ENCODE measurements around the gene DUSP19. TPM values are rescaled to one million over a fixed set of nuclear protein-coding genes. Genes with fewer than 3 reads are reported as not detected.
"Not testable (repeated sequence)": the region's sequence is repeated elsewhere in the genome, so short reads cannot be mapped to it uniquely, and the experiment has no call there.

The DUSP19 gene
- total and polyA plus RNA-seq, 3 experiments from 2014 or later, result 0.76 to 3.6 (median 3.5) TPM

- Mint-ChIP-seq H3K4me1 (peaks cover 32 to 44% (median 35%) of the 10 kb centered on the region in 3 donors), H3K27me3 (peaks cover 11 to 54% of the 10 kb centered on the region in 2 donors), H3K36me3 (no peaks in the 10 kb centered on the region), H3K4me3 (peak overlapping the region; percentile 44 to 87 (median 79)), H3K27ac (peak overlapping the region in 6 of 8 donors; percentile 20 to 84 (median 60)), H3K9me3 (no peaks in the 10 kb centered on the region)
- ChIA-PET CTCF (interaction anchor here (0.6 kb wide), 1 partner anchor 19 kb away, joined by 3 read pairs; no protein-coding TSS in a partner anchor), POLR2A (no interaction called here)
- H3K36me3 ChIP-seq (ENCODE audit: insufficient read depth, low read length), result no peaks in the 10 kb centered on the region
- H3K9me3 ChIP-seq (ENCODE audit: low read length), result no peaks in the 10 kb centered on the region
- DNase-seq, result no peak
- peaks cover 30% of the 10 kb centered on the region for H3K4me1 ChIP-seq (ENCODE audit: insufficient read depth, low read length)
- H3K27ac ChIP-seq (ENCODE audit: low read depth, low read length), result peak overlapping the region; percentile 60
- H3K27me3 ChIP-seq (ENCODE audit: insufficient read depth, low read length, poor library complexity, severe bottlenecking), result peaks cover 24% of the 10 kb centered on the region
- H3K4me3 ChIP-seq (ENCODE audit: low read length), result peak overlapping the region; percentile 22
Observed at GRCh38 chr2:183037074-183037552, 41.4 kb upstream of the DUSP19 start.

DNA sequence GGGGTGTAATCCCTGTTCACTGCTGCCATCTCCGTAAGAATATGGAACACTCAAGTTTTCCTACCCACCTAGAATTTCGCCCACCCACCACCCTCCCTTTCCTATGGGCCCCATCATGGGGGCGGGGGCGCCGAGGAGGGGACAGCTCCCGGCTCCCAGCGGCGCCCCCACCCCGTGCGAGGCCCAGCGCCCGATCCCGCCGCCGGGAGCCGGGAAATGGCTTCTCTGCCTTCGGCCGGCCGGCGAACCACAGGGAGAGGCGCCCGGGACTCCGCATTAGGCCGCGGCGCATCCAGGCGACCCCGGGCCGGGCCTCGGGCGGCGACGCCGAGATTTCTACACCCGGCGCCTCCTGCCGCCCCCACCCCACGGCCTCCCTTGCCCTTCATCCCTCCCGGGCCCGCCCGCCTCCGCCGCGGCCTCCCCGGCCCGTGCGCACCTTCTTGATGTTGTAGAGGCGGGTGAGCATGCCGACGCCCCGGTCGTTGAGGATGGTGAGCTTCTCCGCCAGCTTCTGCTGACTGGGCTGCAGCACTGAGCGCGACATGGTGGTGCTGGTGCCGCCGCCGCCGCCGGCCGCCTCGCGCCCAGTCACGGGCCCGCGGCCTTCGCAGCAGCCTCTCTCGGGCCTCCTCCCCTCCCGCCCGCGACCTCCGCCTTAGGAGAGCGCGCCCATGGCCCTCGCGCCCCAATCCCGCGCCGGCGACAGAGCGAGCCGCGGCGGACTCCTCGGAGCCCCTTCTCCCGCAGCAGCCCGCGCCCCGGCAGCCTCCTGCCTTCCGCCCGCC, 40.8 kb upstream of the DUSP19 start:
- Histone ChIP-seq H3K4me1 (ENCODE audit: insufficient read depth, low read length) (peaks cover 30% of the 10 kb centered on the region), H3K36me3 (ENCODE audit: insufficient read depth, low read length) (no peaks in the 10 kb centered on the region), H3K27me3 (ENCODE audit: insufficient read depth, low read length, poor library complexity, severe bottlenecking) (peaks cover 25% of the 10 kb centered on the region), H3K27ac (ENCODE audit: low read depth, low read length) (peak overlapping the region; percentile 60), H3K9me3 (ENCODE audit: low read length) (no peaks in the 10 kb centered on the region), H3K4me3 (ENCODE audit: low read length) (no peak overlapping the region)
- Mint-ChIP-seq H3K36me3 (no peaks in the 10 kb centered on the region), H3K27me3 (peaks cover 14 to 57% of the 10 kb centered on the region in 2 donors), H3K9me3 (no peaks in the 10 kb centered on the region), H3K4me3 (peak overlapping the region; percentile 78 to 92 (median 81)), H3K4me1 (peaks cover 32 to 44% (median 35%) of the 10 kb centered on the region in 3 donors), H3K27ac (peak overlapping the region in 5 of 8 donors; percentile 23 to 84 (median 64))
- CTCF ChIA-PET, result interaction anchor here (0.6 to 1.0 kb wide), 3 partner anchors 20 to 41 kb away, joined by 3 to 6 read pairs (median 3); partner anchors contain the start of gene DUSP19
- POLR2A ChIA-PET, result no interaction called here
- DNase-seq, result peak in 2 of 5 donors; percentile 4 to 62

DNA sequence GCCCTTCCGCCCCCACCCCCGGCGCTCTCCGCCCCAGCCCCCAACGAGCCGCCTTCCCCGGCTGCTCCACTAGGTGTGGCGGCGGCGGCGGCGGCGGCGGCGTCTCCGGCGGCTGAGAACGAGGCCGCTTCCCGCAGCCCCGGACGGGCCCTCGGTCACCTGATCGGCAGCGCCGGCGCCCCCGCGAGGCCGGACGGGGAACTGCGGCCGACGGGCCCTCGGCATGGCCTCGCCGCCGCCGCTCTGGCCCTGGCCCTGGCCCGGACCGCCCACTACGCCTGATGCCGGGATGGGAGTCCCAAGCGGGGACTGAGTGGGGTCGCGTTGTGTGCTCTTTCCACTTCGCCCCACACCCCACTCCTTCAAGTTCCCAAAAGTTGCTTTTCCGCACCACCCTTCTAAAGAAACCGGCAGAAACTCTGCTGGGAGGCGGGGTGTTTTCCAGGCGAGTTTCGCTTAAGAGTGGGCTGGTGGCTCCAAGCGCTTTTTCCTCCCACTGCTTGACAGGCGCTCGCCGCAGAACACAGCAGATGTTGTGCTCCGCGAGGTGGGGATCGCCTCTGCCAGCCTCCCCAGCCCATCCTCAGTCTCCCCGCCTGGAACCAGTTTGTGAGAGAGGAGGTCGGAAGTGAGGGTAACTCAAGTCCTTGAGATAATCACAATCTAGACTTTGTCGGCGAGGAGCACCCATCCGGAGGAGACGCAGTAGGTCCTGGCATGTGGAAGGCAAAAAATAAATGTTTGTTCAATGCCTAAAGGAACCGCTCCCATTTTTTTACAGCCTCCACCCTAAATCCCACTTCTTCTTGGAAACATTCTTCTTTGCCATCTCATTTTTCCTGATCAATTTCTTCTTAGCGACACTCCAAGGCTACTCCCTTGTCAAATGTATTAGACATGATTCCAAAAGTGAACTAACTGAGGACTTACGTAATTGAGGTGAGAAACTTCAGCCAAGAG, 39.9 kb upstream of the DUSP19 start, which contains the start of gene NCKAP1:
NCKAP1 (minus strand) TSS at position 117 of the 960 bp plus-strand sequence. CDS start 358 bp downstream, outside the sequence.
- ChIA-PET POLR2A (no interaction called here), CTCF (interaction anchor here (1.0 kb wide), 1 partner anchor 38 kb away, joined by 3 read pairs; no protein-coding TSS in a partner anchor)
- Histone ChIP-seq H3K4me1 (ENCODE audit: insufficient read depth, low read length) (peaks cover 30% of the 10 kb centered on the region), H3K27ac (ENCODE audit: low read depth, low read length) (peak within 1 kb of the TSS; percentile 60), H3K9me3 (ENCODE audit: low read length) (no peaks in the 10 kb centered on the region), H3K4me3 (ENCODE audit: low read length) (peak within 1 kb of the TSS; percentile 76), H3K27me3 (ENCODE audit: insufficient read depth, low read length, poor library complexity, severe bottlenecking) (peaks cover 21% of the 10 kb centered on the region), H3K36me3 (ENCODE audit: insufficient read depth, low read length) (no peaks in the 10 kb centered on the region)
- peak; percentile 69 to 86 (median 81) for DNase-seq
- no peaks in the 10 kb centered on the region for H3K36me3 Mint-ChIP-seq
- no peaks in the 10 kb centered on the region for H3K9me3 Mint-ChIP-seq
- H3K27me3 Mint-ChIP-seq, result peaks cover 12 to 57% of the 10 kb centered on the region in 2 donors
- H3K4me3 Mint-ChIP-seq, result peak within 1 kb of the TSS; percentile 79 to 92 (median 85)
- peaks cover 32 to 39% (median 35%) of the 10 kb centered on the region in 3 donors for H3K4me1 Mint-ChIP-seq
- peak within 1 kb of the TSS in 7 of 8 donors; percentile 51 to 93 (median 74) for H3K27ac Mint-ChIP-seq

- ChIA-PET POLR2A (no interaction called here), CTCF (no interaction called here)
- Histone ChIP-seq H3K36me3 (ENCODE audit: insufficient read depth, low read length) (no peaks in the 10 kb centered on the region), H3K9me3 (ENCODE audit: low read length) (no peaks in the 10 kb centered on the region), H3K27me3 (ENCODE audit: insufficient read depth, low read length, poor library complexity, severe bottlenecking) (peaks cover 21% of the 10 kb centered on the region), H3K4me1 (ENCODE audit: insufficient read depth, low read length) (peaks cover 27% of the 10 kb centered on the region), H3K27ac (ENCODE audit: low read depth, low read length) (no peak overlapping the region), H3K4me3 (ENCODE audit: low read length) (no peak overlapping the region)
- no peak overlapping the region for H3K4me3 Mint-ChIP-seq
- H3K9me3 Mint-ChIP-seq, result peaks cover 0 to 3% (median 0%) of the 10 kb centered on the region in 5 donors
- peaks cover 28 to 32% (median 31%) of the 10 kb centered on the region in 3 donors for H3K4me1 Mint-ChIP-seq
- DNase-seq, result no peak
- peaks cover 18 to 41% of the 10 kb centered on the region in 2 donors for H3K27me3 Mint-ChIP-seq
- H3K27ac Mint-ChIP-seq, result no peak overlapping the region
- H3K36me3 Mint-ChIP-seq, result no peaks in the 10 kb centered on the region
Observed at GRCh38 chr2:183040604-183041003, 37.9 kb upstream of the DUSP19 start.

DNA sequence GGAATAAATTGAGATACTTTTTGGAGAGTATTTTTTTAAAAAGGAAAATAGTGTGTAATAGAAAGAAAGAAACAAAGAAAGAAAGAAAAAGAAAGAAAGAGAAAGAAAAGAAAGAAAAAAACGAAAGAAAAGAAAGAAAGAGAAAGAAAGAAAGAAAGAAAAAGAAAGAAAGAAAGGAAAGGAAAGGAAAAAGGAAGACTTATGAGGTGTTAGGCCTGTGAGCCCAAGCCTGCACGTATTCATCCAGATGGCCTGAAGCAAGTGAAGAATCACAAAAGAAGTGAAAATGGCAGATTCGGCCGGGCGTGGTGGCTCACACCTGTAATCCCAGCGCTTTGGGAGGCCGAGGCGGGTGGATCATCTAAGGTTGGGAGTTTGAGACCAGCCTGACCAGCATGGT, 35.0 kb upstream of the DUSP19 start:
- H3K27me3 ChIP-seq (ENCODE audit: insufficient read depth, low read length, poor library complexity, severe bottlenecking), result peaks cover 21% of the 10 kb centered on the region
- H3K4me1 ChIP-seq (ENCODE audit: insufficient read depth, low read length); POLR2A ChIA-PET; H3K4me3 ChIP-seq (ENCODE audit: low read length); H3K36me3 Mint-ChIP-seq; DNase-seq; H3K36me3 ChIP-seq (ENCODE audit: insufficient read depth, low read length); CTCF ChIA-PET; H3K27ac ChIP-seq (ENCODE audit: low read depth, low read length); H3K4me3 Mint-ChIP-seq; H3K9me3 Mint-ChIP-seq; H3K9me3 ChIP-seq (ENCODE audit: low read length): not testable (repeated sequence)
- Mint-ChIP-seq H3K27ac (peak overlapping the region in 1 of 8 donors; percentile 86), H3K27me3 (peaks cover 21 to 41% of the 10 kb centered on the region in 2 donors), H3K4me1 (peaks cover 11 to 13% (median 12%) of the 10 kb centered on the region in 3 donors)

DNA sequence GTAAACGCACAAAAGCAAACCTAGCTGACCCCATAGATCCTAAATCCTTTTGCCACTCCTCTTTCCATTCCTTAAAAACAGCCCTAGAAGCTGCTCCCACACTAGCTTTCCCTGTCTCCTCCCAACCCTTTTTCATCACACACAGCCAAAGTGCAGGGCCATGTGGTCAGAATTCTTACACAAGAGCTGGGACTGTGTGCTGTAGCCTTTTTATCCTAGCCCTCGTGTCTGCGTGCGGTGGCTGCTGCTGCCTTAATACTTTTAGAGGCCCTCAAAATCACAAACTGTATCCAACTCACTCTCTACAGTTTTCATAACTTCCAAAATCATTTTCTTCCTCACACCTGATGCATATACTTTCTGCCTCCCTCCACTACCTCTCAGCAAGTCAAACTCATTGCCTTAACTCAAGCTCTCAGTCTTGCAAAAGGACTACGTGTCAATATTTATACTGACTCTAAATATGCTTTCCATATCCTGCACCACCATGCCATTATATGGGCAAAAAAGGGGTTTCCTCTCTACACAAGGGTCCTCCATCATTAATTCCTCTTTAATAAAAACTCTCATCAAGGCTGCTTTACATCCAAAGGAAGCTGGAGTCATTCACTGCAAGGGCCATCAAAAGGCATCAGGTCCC, 30.9 kb upstream of the DUSP19 start:
- POLR2A ChIA-PET; DNase-seq; H3K27me3 ChIP-seq (ENCODE audit: insufficient read depth, low read length, poor library complexity, severe bottlenecking); H3K27ac Mint-ChIP-seq; H3K36me3 ChIP-seq (ENCODE audit: insufficient read depth, low read length); H3K4me3 Mint-ChIP-seq; H3K4me1 ChIP-seq (ENCODE audit: insufficient read depth, low read length); H3K9me3 Mint-ChIP-seq; H3K4me1 Mint-ChIP-seq; H3K9me3 ChIP-seq (ENCODE audit: low read length); H3K27ac ChIP-seq (ENCODE audit: low read depth, low read length); H3K4me3 ChIP-seq (ENCODE audit: low read length); H3K36me3 Mint-ChIP-seq; CTCF ChIA-PET: not testable (repeated sequence)
- peaks cover 20 to 24% of the 10 kb centered on the region in 2 donors for H3K27me3 Mint-ChIP-seq

DNA sequence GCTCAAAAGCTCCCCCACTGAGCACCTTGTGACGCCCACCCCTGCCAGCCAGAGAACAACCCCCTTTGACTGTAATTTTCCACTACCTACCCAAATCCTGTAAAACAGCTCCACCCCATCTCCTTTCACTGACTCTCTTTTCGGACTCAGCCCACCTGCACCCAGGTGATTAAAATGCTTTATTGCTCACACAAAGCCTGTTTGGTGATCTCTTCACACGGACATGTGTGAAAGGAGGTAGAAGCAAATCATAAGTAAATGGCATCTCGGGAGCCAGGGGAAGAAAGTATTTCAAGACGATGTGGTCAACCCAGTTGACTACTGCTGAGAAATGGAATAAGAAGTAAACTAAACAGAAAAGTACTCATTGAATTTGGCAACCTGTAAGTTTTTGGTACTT, 29.1 kb upstream of the DUSP19 start:
- H3K9me3 ChIP-seq (ENCODE audit: low read length), result no peaks in the 10 kb centered on the region
- H3K4me1 ChIP-seq (ENCODE audit: insufficient read depth, low read length), result no peaks in the 10 kb centered on the region
- Mint-ChIP-seq H3K27ac (no peak overlapping the region), H3K36me3 (no peaks in the 10 kb centered on the region), H3K4me3 (no peak overlapping the region), H3K27me3 (peaks cover 18 to 31% of the 10 kb centered on the region in 2 donors), H3K9me3 (peaks cover 0 to 7% (median 0%) of the 10 kb centered on the region in 5 donors), H3K4me1 (no peaks in the 10 kb centered on the region)
- ChIA-PET CTCF (no interaction called here), POLR2A (no interaction called here)
- no peaks in the 10 kb centered on the region for H3K27me3 ChIP-seq (ENCODE audit: insufficient read depth, low read length, poor library complexity, severe bottlenecking)
- H3K4me3 ChIP-seq (ENCODE audit: low read length), result no peak overlapping the region
- no peaks in the 10 kb centered on the region for H3K36me3 ChIP-seq (ENCODE audit: insufficient read depth, low read length)
- H3K27ac ChIP-seq (ENCODE audit: low read depth, low read length), result no peak overlapping the region
- DNase-seq, result no peak
